HepG2 (cell line): Measurements from ENCODE around the gene PRKACA. TPM values are rescaled to one million over a fixed set of nuclear protein-coding genes. Genes with fewer than 3 reads are reported as not detected.
A peak's percentile ranks its signal among the peaks of the same experiment; 100 is the strongest.

ENCODE experiments used
- ADNP ChIP-seq: sonication (generic); formaldehyde crosslinking; IDR thresholded peaks from 2 replicates; pipeline ENCODE4 v1.4.0; 2020; ENCODE audit warnings: missing genetic modification reagents
- CBFB ChIP-seq: sonication (generic); formaldehyde crosslinking; IDR thresholded peaks from 2 replicates; pipeline ENCODE4 v1.4.0; 2020; ENCODE audit warnings: missing genetic modification reagents
- CSRNP1 ChIP-seq: sonication (generic); formaldehyde crosslinking; IDR thresholded peaks from 2 replicates; pipeline ENCODE4 v1.8.1; 2023; ENCODE audit warnings: mild to moderate bottlenecking, missing genetic modification reagents
- FOXC1 ChIP-seq: sonication (generic); formaldehyde crosslinking; IDR thresholded peaks from 2 replicates; pipeline ENCODE4 v1.8.0; 2022; ENCODE audit warnings: mild to moderate bottlenecking, missing genetic modification reagents, borderline replicate concordance
- GPN1 ChIP-seq: sonication (generic); formaldehyde crosslinking; IDR thresholded peaks from 2 replicates; pipeline ENCODE4 v1.5.1; 2020; ENCODE audit warnings: missing genetic modification reagents, borderline replicate concordance
- HOXA7 ChIP-seq: sonication (generic); formaldehyde crosslinking; IDR thresholded peaks from 2 replicates; pipeline ENCODE4 v1.8.1; 2022; ENCODE audit warnings: mild to moderate bottlenecking, missing genetic modification reagents, moderate library complexity
- KLF9 ChIP-seq: IDR thresholded peaks from 2 replicates; pipeline ENCODE4 v1.6.1; 2016; ENCODE audit warnings: low read depth
- MED8 ChIP-seq: sonication (generic); formaldehyde crosslinking; IDR thresholded peaks from 2 replicates; pipeline ENCODE4 v1.8.1; 2023; ENCODE audit warnings: mild to moderate bottlenecking, missing genetic modification reagents; ENCODE audit not compliant: insufficient replicate concordance
- NR2C2 ChIP-seq: sonication (generic); formaldehyde crosslinking; IDR thresholded peaks from 2 replicates; pipeline ENCODE4 v1.4.0; 2020; ENCODE audit warnings: missing genetic modification reagents, mild to moderate bottlenecking, moderate library complexity, borderline replicate concordance
- POLR2AphosphoS5 ChIP-seq: IDR thresholded peaks from 2 replicates; pipeline ENCODE4 v1.6.1; 2012; ENCODE audit warnings: low read depth, low read length
- PRDM4 ChIP-seq: sonication (generic); formaldehyde crosslinking; IDR thresholded peaks from 2 replicates; pipeline ENCODE4 v1.9.0; 2021; ENCODE audit warnings: missing genetic modification reagents, borderline replicate concordance
- PTBP1 ChIP-seq: fragments of 200-400 bp; formaldehyde crosslinking; IDR thresholded peaks from 2 replicates; pipeline ENCODE4 v1.6.1; 2018; ENCODE audit warnings: low read length, low read depth; ENCODE audit not compliant: poor library complexity, severe bottlenecking
- RNF2 ChIP-seq: fragments of 450-650 bp; conservative IDR thresholded peaks from 2 replicates; pipeline ENCODE4 v1.6.1; 2016; ENCODE audit warnings: low read depth
- SAFB2 ChIP-seq: sonication (generic); formaldehyde crosslinking; IDR thresholded peaks from 2 replicates; pipeline ENCODE4 v1.5.1; 2020; ENCODE audit warnings: missing genetic modification reagents, low read depth, mild to moderate bottlenecking, borderline replicate concordance
- SIN3A ChIP-seq: IDR thresholded peaks from 2 replicates; pipeline ENCODE4 v1.6.1; 2011; ENCODE audit warnings: low read depth, mild to moderate bottlenecking, control low read depth, low read length, borderline replicate concordance
- TFDP1 ChIP-seq: IDR thresholded peaks from 2 replicates; pipeline ENCODE4 v1.6.1; 2016; ENCODE audit warnings: missing compliant biosample characterization, missing genetic modification reagents, borderline replicate concordance
- TFDP2 ChIP-seq: sonication (generic); formaldehyde crosslinking; IDR thresholded peaks from 2 replicates; pipeline ENCODE4 v1.4.0; 2020; ENCODE audit warnings: missing genetic modification reagents
- ZBTB3 ChIP-seq: sonication (generic); formaldehyde crosslinking; IDR thresholded peaks from 2 replicates; pipeline ENCODE4 v1.4.0; 2020; ENCODE audit warnings: low read depth, mild to moderate bottlenecking, moderate library complexity, missing genetic modification reagents, borderline replicate concordance
- ZEB1 ChIP-seq: IDR thresholded peaks from 2 replicates; pipeline ENCODE4 v1.6.1; 2012; ENCODE audit warnings: mild to moderate bottlenecking, low read depth, inconsistent platforms; ENCODE audit not compliant: insufficient replicate concordance
- ZNF101 ChIP-seq: sonication (generic); formaldehyde crosslinking; IDR thresholded peaks from 2 replicates; pipeline ENCODE4 v1.4.0; 2020; ENCODE audit warnings: mild to moderate bottlenecking, low read depth, missing genetic modification reagents, borderline replicate concordance
- ZNF160 ChIP-seq: sonication (generic); formaldehyde crosslinking; IDR thresholded peaks from 2 replicates; pipeline ENCODE4 v1.8.0; 2022; ENCODE audit warnings: mild to moderate bottlenecking, inconsistent platforms, missing genetic modification reagents
- ZNF329 ChIP-seq: sonication (generic); formaldehyde crosslinking; IDR thresholded peaks from 2 replicates; pipeline ENCODE4 v1.9.0; 2021; ENCODE audit warnings: low read depth, mild to moderate bottlenecking, missing genetic modification reagents
- ZNF879 ChIP-seq: sonication (generic); formaldehyde crosslinking; IDR thresholded peaks from 2 replicates; pipeline ENCODE4 v1.8.1; 2023; ENCODE audit warnings: missing genetic modification reagents
- polyA plus RNA-seq, 8 experiments: library from polyadenylated mRNA; depleted of rRNA in 3 of 8; stranded (reverse) in 7 of 8; unstranded in 1 of 8; fragments of >200 nt; fragmentation: Illumina TruSeq in 4 of 8; extraction: Trizol in 4 of 8; gene quantifications; 2 replicates each; pipeline versions ENCODE4 v1.2.1 to v1.2.3, GENCODE V29; 2011 to 2016; ENCODE audit warnings: low read depth in 4 of 8, missing spikeins in 1 of 8, mixed read lengths in 1 of 8; ENCODE audit not compliant: insufficient read depth in 1 of 8
- total RNA-seq, 5 experiments: library from RNA; depleted of rRNA; stranded (reverse); fragments of >200 nt; fragmentation: Illumina TruSeq; extraction: Trizol; gene quantifications; 2 replicates each; pipeline ENCODE4 v1.2.3, GENCODE V29; 2016; ENCODE audit warnings: low read depth in 1 of 5

PRKACA gene
- total and polyA plus RNA-seq, 2 of the 13 experiments (the other 11 are each of a cell fraction or from before 2014, with no cell fraction given), result 11.0 to 18.2 TPM

- TF ChIP-seq ZEB1 (no peak), GPN1 (CRISPR knock-in tag) (no peak), ZBTB3 (0 out of 2 replicates have a peak, but pooled peaks have one; percentile 36), PTBP1 (no peak), POLR2AphosphoS5 (peak; percentile 92), SAFB2 (CRISPR knock-in tag) (no peak), CBFB (CRISPR knock-in tag) (0 out of 2 replicates have a peak, but pooled peaks have one; percentile 6), FOXC1 (CRISPR knock-in tag) (0 out of 2 replicates have a peak, but pooled peaks have one; percentile 18), ADNP (CRISPR knock-in tag) (no peak), ZNF101 (CRISPR knock-in tag) (no peak), SIN3A (peak; percentile 99), ZNF879 (CRISPR knock-in tag) (no peak), TFDP2 (CRISPR knock-in tag) (peak; percentile 99), CSRNP1 (peak; percentile 89), KLF9 (CRISPR knock-in tag) (peak; percentile 60; the same call in 1 of the 2 replicates), PRDM4 (CRISPR knock-in tag) (no peak), NR2C2 (peak; percentile 55; the same call in 1 of the 2 replicates), HOXA7 (CRISPR knock-in tag) (peak; percentile 75; the same call in 1 of the 2 replicates), ZNF160 (CRISPR knock-in tag) (no peak), MED8 (CRISPR knock-in tag) (peak; percentile 31), ZNF329 (CRISPR knock-in tag) (0 out of 2 replicates have a peak, but pooled peaks have one; percentile 67), TFDP1 (CRISPR knock-in tag) (peak; percentile 98), RNF2 (peak; percentile 80)
These were observed 19.1 kb upstream of the PRKACA start, which contains the start of gene ASF1B (continued) for GRCh38 chr19:14136509-14137281.
